Loucy (cell line): ENCODE data around the gene HOXB3.

Experiments used
- H2AFZ ChIP-seq: fragments of 200-600 bp; sonication (generic); 2 replicates; pipeline ENCODE4 v1.6.0; 2016; ENCODE audit warnings: antibody characterized with exemption, mild to moderate bottlenecking, low read length, moderate library complexity
- H3F3A ChIP-seq: fragments of 200-600 bp; 2 replicates; pipeline ENCODE4 v1.6.0; 2016; ENCODE audit warnings: antibody characterized with exemption, low read depth, mild to moderate bottlenecking
- H3K27me3 ChIP-seq: fragments of 200-600 bp; sonication (generic); 2 replicates; pipeline ENCODE4 v1.6.1; 2014; ENCODE audit warnings: low read length, mild to moderate bottlenecking; ENCODE audit not compliant: insufficient read depth, poor library complexity, severe bottlenecking
- H3K36me3 ChIP-seq: fragments of 200-600 bp; sonication (generic); 2 replicates; pipeline ENCODE4 v1.6.1; 2016; ENCODE audit warnings: low read length; ENCODE audit not compliant: insufficient read depth
- H3K4me1 ChIP-seq: fragments of 200-600 bp; sonication (generic); 2 replicates; pipeline ENCODE4 v1.5.1; 2014; ENCODE audit warnings: low read length, mild to moderate bottlenecking; ENCODE audit not compliant: insufficient read depth, poor library complexity, severe bottlenecking
- H3K4me2 ChIP-seq: fragments of 200-600 bp; sonication (generic); 2 replicates; pipeline ENCODE4 v1.6.0; 2014; ENCODE audit warnings: antibody characterized with exemption, low read length, low read depth, mild to moderate bottlenecking; ENCODE audit not compliant: poor library complexity, severe bottlenecking
- H3K4me3 ChIP-seq: fragments of 200-600 bp; sonication (generic); 2 replicates; pipeline ENCODE4 v1.5.1; 2014; ENCODE audit warnings: low read length, mild to moderate bottlenecking, mixed read lengths; ENCODE audit not compliant: poor library complexity, severe bottlenecking
- H3K79me2 ChIP-seq: fragments of 200-600 bp; sonication (generic); 2 replicates; pipeline ENCODE4 v1.6.1; 2014; ENCODE audit warnings: low read length; ENCODE audit not compliant: insufficient read depth
- H3K9ac ChIP-seq: fragments of 200-600 bp; sonication (generic); 2 replicates; pipeline ENCODE4 v1.6.0; 2014; ENCODE audit warnings: mild to moderate bottlenecking, low read depth, low read length, moderate library complexity; ENCODE audit not compliant: poor library complexity, severe bottlenecking
- H3K9me2 ChIP-seq: fragments of 200-600 bp; sonication (generic); replicated peaks from 2 replicates; pipeline ENCODE4 v1.6.1; 2016; ENCODE audit warnings: low read depth, low read length, mixed read lengths
- H3K9me3 ChIP-seq: fragments of 200-600 bp; sonication (generic); 2 replicates; pipeline ENCODE4 v1.6.1; 2014; ENCODE audit warnings: mild to moderate bottlenecking, antibody characterized with exemption, low read length, low read depth; ENCODE audit not compliant: insufficient read depth
- H4K20me1 ChIP-seq: fragments of 200-600 bp; sonication (generic); 2 replicates; pipeline ENCODE4 v1.6.0; 2014; ENCODE audit warnings: antibody characterized with exemption, low read length, mild to moderate bottlenecking; ENCODE audit not compliant: insufficient read depth, poor library complexity, severe bottlenecking
- CTCF ChIP-seq: fragments of 200-600 bp; sonication (generic); conservative IDR thresholded peaks from 2 replicates; pipeline ENCODE4 v1.5.1; 2014; ENCODE audit warnings: mild to moderate bottlenecking, antibody characterized with exemption, low read length
- EZH2phosphoT487 ChIP-seq: fragments of 200-600 bp; IDR thresholded peaks from 2 replicates; pipeline ENCODE4 v1.6.1; 2018; ENCODE audit warnings: antibody characterized with exemption, mild to moderate bottlenecking, moderate library complexity, borderline replicate concordance

Gene HOXB3

GRCh38 chr17:48625495-48626244 lies 35.6 kb upstream of the HOXB3 start:
- Histone ChIP-seq H3K9me3 (no peaks in the 10 kb centered on the region), H3K9ac (peak overlapping the region; percentile 100), H3K4me3 (peak overlapping the region; percentile 89), H3K4me2 (peak overlapping the region; percentile 98), H3K4me1 (peaks cover 51% of the 10 kb centered on the region), H3K27me3 (peaks cover 31% of the 10 kb centered on the region), H3K79me2 (peaks cover 98% of the 10 kb centered on the region), H3K9me2 (no peaks in the 10 kb centered on the region), H3F3A (no peaks in the 10 kb centered on the region), H3K36me3 (peaks cover 8% of the 10 kb centered on the region; the same call in 1 of the 2 replicates), H4K20me1 (peaks cover 24% of the 10 kb centered on the region), H2AFZ (no peak overlapping the region)
- no peak for TF ChIP-seq CTCF
- no peak for TF ChIP-seq EZH2phosphoT487

GRCh38 chr17:48624544-48625494 lies 34.8 kb upstream of the HOXB3 start:
- Histone ChIP-seq H3K4me2 (peak overlapping the region; percentile 98), H2AFZ (no peak overlapping the region), H3K4me3 (peak overlapping the region; percentile 89)

More at GRCh38 chr17:48624544-48625494, 34.8 kb upstream of the HOXB3 start:
- H3K79me2 ChIP-seq: peaks cover 98% of the 10 kb centered on the region
- H3F3A ChIP-seq: no peaks in the 10 kb centered on the region
- H3K9me2 ChIP-seq: no peaks in the 10 kb centered on the region
- H3K27me3 ChIP-seq: peaks cover 37% of the 10 kb centered on the region
- peaks cover 58% of the 10 kb centered on the region for H3K4me1 ChIP-seq
- H3K9ac ChIP-seq: peak overlapping the region; percentile 100
- no peaks in the 10 kb centered on the region for H3K9me3 ChIP-seq
- H4K20me1 ChIP-seq: peaks cover 24% of the 10 kb centered on the region
- H3K36me3 ChIP-seq: peaks cover 8% of the 10 kb centered on the region; the same call in 1 of the 2 replicates
- TF ChIP-seq CTCF: no peak
- TF ChIP-seq EZH2phosphoT487: no peak
